ENCODE results near the gene ADAMTS3.

ADAMTS3 gene

GRCh38 chr4:72366601-72367000, 202.4 kb downstream of the ADAMTS3 start:
- TF ChIP-seq CTCF (IDR thresholded peaks at IDR 0.05; ENCODE audit: unreplicated experiment in 3 of 3): no peak
- no peaks in the 10 kb centered on the region for H3K27me3 Mint-ChIP-seq (ENCODE audit: low read depth)
- no peak overlapping the region for H3K27ac Mint-ChIP-seq
- H3K4me1 Mint-ChIP-seq: no peaks in the 10 kb centered on the region
- H3K9me3 Mint-ChIP-seq: no peaks in the 10 kb centered on the region
- no peaks in the 10 kb centered on the region for H3K36me3 Mint-ChIP-seq (ENCODE audit: low read depth)
- no peak overlapping the region for H3K4me3 Mint-ChIP-seq

DNA sequence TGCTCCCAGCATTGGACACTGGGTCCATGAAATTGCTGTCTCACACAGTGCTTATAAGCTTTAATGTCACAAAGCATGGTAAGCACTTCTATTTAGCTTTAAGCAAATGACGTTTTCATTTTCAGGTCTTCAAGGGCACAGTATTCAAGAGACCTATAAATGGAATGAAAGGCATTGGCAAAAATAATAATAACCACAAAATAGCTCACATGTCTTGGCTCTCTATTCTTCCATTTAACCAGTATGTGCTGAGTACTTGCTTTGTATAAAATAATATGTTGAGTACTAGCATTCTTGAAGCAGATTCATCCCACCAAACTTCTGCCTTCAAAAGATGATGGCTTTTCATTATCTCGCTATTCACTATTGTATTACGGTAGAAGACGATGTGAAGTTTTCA, 203.0 kb downstream of the ADAMTS3 start:
- Mint-ChIP-seq H3K4me1 (no peaks in the 10 kb centered on the region), H3K9me3 (no peaks in the 10 kb centered on the region), H3K4me3 (no peak overlapping the region), H3K27me3 (ENCODE audit: low read depth) (no peaks in the 10 kb centered on the region), H3K27ac (no peak overlapping the region), H3K36me3 (ENCODE audit: low read depth) (no peaks in the 10 kb centered on the region)
- TF ChIP-seq CTCF (IDR thresholded peaks at IDR 0.05; ENCODE audit: unreplicated experiment in 3 of 3): no peak

- H3K36me3 Mint-ChIP-seq (ENCODE audit: low read depth): no peaks in the 10 kb centered on the region
- no peaks in the 10 kb centered on the region for H3K27me3 Mint-ChIP-seq (ENCODE audit: low read depth)
- H3K4me3 Mint-ChIP-seq: no peak overlapping the region
- no peak for TF ChIP-seq CTCF (IDR thresholded peaks at IDR 0.05; ENCODE audit: unreplicated experiment in 3 of 3)
- H3K9me3 Mint-ChIP-seq: no peaks in the 10 kb centered on the region
- no peaks in the 10 kb centered on the region for H3K4me1 Mint-ChIP-seq
- no peak overlapping the region for H3K27ac Mint-ChIP-seq
Observed at GRCh38 chr4:72365016-72365415, 204.0 kb downstream of the ADAMTS3 start.

DNA sequence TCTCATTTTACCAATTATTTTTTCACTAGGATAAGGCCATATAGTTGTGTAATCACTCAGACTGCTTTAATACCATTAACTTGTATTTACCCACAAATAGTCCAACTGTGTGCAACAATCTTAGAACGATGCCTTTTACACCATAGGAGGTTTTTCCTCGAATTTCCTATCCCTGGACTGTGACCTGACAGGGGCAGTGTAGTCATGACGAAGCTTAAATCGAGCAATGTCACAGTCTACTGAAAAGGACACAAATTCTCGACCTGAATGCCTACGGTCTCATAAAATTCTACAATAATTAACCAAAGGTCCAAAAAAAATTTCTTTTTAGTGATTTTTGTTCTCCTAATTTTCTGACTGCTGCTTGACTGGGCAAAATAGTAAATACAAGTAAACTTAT, 208.9 kb downstream of the ADAMTS3 start:
- Mint-ChIP-seq H3K27ac (no peak overlapping the region), H3K9me3 (no peaks in the 10 kb centered on the region), H3K4me3 (no peak overlapping the region)

GRCh38 chr4:72358483-72358882, 210.5 kb downstream of the ADAMTS3 start:
- Mint-ChIP-seq H3K27ac (peak overlapping the region in 1 of 3 experiments; percentile 64), H3K4me1 (peaks cover 7% of the 10 kb centered on the region), H3K27me3 (ENCODE audit: low read depth) (no peaks in the 10 kb centered on the region), H3K36me3 (ENCODE audit: low read depth) (no peaks in the 10 kb centered on the region), H3K4me3 (no peak overlapping the region), H3K9me3 (no peaks in the 10 kb centered on the region)
- no peak for TF ChIP-seq CTCF (IDR thresholded peaks at IDR 0.05; ENCODE audit: unreplicated experiment in 3 of 3)

More for the DNA sequence above, 208.9 kb downstream of the ADAMTS3 start:
- no peaks in the 10 kb centered on the region for H3K36me3 Mint-ChIP-seq (ENCODE audit: low read depth)
- peaks cover 7% of the 10 kb centered on the region for H3K4me1 Mint-ChIP-seq
- TF ChIP-seq CTCF (IDR thresholded peaks at IDR 0.05; ENCODE audit: unreplicated experiment in 3 of 3): no peak
- H3K27me3 Mint-ChIP-seq (ENCODE audit: low read depth): no peaks in the 10 kb centered on the region

GRCh38 chr4:72357908-72358307, 211.1 kb downstream of the ADAMTS3 start:
- peak overlapping the region in 1 of 3 experiments; percentile 16 for H3K27ac Mint-ChIP-seq
- no peaks in the 10 kb centered on the region for H3K27me3 Mint-ChIP-seq (ENCODE audit: low read depth)
- H3K9me3 Mint-ChIP-seq: no peaks in the 10 kb centered on the region
- H3K4me3 Mint-ChIP-seq: no peak overlapping the region
- H3K4me1 Mint-ChIP-seq: peaks cover 7% of the 10 kb centered on the region
- no peak for TF ChIP-seq CTCF (IDR thresholded peaks at IDR 0.05; ENCODE audit: unreplicated experiment in 3 of 3)
- H3K36me3 Mint-ChIP-seq (ENCODE audit: low read depth): no peaks in the 10 kb centered on the region

Data from nephron (organoid).